Measurements from ENCODE around the gene HRH1. TPM values are rescaled to one million over a fixed set of nuclear protein-coding genes. Genes with fewer than 3 reads are reported as not detected.
A peak's percentile ranks its signal among the peaks of the same experiment; 100 is the strongest.

HRH1 gene
- total RNA-seq, 1 donor from 2014 or later: 6.2 TPM

DNA sequence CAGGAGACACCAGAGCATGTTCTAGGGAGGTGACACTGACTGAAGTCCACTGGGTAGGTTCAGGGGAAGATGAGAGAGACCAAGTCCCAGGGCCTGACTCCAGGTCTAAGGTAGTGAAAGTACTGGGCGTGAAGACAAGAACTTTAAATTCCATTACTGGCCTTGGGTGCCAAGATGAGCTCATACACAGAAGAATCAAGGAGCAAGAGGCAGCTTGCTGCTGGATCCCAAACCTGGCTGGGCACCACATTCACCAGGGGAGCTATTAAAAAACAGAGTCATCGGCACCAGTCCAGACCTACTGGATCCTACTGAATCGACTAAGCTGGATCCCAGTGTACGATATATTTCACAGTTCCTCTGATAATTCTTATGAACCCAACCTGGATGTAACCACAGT is 75.8 kb downstream of the HRH1 start:
- H3K27me3 ChIP-seq: no peaks in the 10 kb centered on the region
- H3K36me3 ChIP-seq: peaks cover 0 to 6% of the 10 kb centered on the region in 2 donors
- peaks cover 3 to 10% of the 10 kb centered on the region in 2 donors for H3K4me1 ChIP-seq
- intact Hi-C loops (cut with DNase I): loop anchor here (5.0 kb wide), 1 partner anchor 97 kb away; no protein-coding TSS in a partner anchor
- no peak for TF ChIP-seq CTCF (IDR thresholded peaks at IDR 0.05)
- no peak overlapping the region for H3K4me3 ChIP-seq
- no peak for DNase-seq (ENCODE audit: low spot score in 2 of 2)
- H3K9me3 ChIP-seq: no peaks in the 10 kb centered on the region
- peak overlapping the region; percentile 57 to 61 for H3K27ac ChIP-seq

DNA sequence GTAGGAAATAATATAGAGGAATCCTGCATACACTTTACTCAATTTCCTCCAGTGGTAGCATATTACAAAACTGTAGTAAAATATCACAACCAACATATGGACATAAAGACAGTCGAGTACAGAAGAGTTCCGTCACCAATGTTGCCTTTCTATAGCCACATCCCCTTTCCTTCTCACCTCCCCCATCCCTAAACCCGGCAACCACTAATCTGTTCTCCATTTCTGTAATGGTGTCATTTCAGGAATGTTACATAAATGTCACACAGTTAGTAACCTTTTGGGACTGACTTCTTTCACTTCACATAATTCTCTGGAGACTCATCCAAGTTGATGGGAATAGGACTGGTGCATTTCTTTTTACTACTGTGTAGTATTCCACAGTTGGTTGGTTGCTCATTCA is 76.5 kb downstream of the HRH1 start:
- TF ChIP-seq CTCF (IDR thresholded peaks at IDR 0.05): no peak
- H3K27me3 ChIP-seq: no peaks in the 10 kb centered on the region
- peaks cover 0 to 10% of the 10 kb centered on the region in 2 donors for H3K36me3 ChIP-seq
- intact Hi-C loops (cut with DNase I): loop anchor here (5.0 kb wide), 1 partner anchor 96 kb away; no protein-coding TSS in a partner anchor
- no peak overlapping the region for H3K27ac ChIP-seq
- no peak overlapping the region for H3K4me3 ChIP-seq
- no peak for DNase-seq (ENCODE audit: low spot score in 2 of 2)
- H3K4me1 ChIP-seq: peaks cover 0 to 8% of the 10 kb centered on the region in 2 donors
- no peaks in the 10 kb centered on the region for H3K9me3 ChIP-seq

GRCh38 chr3:11235385-11235784 is 81.1 kb downstream of the HRH1 start:
- no peaks in the 10 kb centered on the region for H3K9me3 ChIP-seq
- H3K36me3 ChIP-seq: peaks cover 0 to 4% of the 10 kb centered on the region in 2 donors
- no peak overlapping the region for H3K27ac ChIP-seq
- intact Hi-C loops (cut with DNase I): no loop called here
- DNase-seq (ENCODE audit: low spot score in 2 of 2): no peak
- no peaks in the 10 kb centered on the region for H3K27me3 ChIP-seq
- H3K4me1 ChIP-seq: peaks cover 0 to 1% of the 10 kb centered on the region in 2 donors
- H3K4me3 ChIP-seq: no peak overlapping the region
- no peak for TF ChIP-seq CTCF (IDR thresholded peaks at IDR 0.05)

DNA sequence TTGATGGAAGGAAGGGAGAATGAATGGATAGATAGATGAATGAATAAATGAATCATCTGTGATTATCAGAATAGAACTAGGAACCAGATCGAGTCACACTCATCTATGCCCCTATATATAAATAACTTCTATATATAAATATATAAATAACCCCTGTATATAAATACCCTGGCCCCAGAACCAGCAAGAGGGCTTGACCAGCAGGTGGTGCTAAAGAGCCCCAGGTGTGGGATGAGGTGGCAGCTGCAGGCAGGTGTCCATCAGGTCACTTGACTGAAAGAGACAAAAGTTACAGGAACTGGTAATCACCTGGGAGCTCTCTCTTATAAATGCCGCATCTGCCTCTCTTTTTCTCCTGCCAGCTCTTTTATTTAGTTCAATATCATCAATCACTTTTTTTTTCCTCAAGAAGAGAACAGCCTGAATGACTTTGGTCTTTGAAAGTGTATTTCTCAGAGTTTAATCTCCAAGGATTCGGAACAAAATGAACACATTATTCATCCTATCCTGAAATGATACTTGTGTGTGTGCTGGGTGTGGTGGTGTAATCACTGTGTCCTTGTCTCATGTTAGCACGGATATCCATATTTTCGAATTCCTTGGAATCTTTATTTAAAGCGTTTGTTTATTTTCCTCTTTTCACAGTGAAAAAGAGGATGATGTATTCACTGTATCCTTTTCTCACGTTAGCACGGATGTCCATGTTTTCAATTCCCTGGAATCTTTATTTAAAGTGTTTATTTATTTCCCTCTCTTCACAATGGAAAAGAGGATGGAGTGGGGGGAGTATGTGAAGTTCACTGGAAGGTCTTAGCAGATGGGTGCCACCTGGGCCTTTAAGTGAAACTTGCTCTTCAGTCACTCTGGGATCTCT is 82.5 kb downstream of the HRH1 start:
- intact Hi-C loops (cut with DNase I): no loop called here
- Histone ChIP-seq H3K27me3 (no peaks in the 10 kb centered on the region), H3K36me3 (peaks cover 0 to 4% of the 10 kb centered on the region in 2 donors), H3K27ac (no peak overlapping the region), H3K4me1 (no peaks in the 10 kb centered on the region), H3K9me3 (no peaks in the 10 kb centered on the region), H3K4me3 (no peak overlapping the region)
- TF ChIP-seq CTCF (IDR thresholded peaks at IDR 0.05): peak in 2 of 3 experiments; percentile 36 to 67
- no peak for DNase-seq (ENCODE audit: low spot score in 2 of 2)

DNA sequence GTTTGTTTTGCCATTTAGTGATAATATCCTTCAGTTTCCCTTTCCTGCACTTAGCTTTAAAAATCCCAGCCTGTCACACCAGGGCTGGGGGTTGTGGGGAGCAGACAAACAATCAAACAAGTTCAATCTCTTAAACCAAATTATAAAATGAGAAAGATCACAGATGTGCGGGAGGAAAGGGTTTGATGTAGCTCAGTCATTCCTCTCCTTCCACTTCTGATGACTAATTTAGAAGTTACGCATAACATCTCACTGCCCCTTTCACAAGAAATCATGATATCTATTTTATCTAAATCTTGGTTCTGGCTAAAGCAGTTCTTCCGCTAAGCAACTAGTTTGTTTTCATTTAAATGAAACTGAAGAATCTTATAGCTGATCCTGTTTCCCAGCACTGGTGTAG is 83.8 kb downstream of the HRH1 start:
- Histone ChIP-seq H3K9me3 (no peaks in the 10 kb centered on the region), H3K27me3 (no peaks in the 10 kb centered on the region), H3K4me3 (no peak overlapping the region), H3K36me3 (peaks cover 0 to 4% of the 10 kb centered on the region in 2 donors), H3K4me1 (no peaks in the 10 kb centered on the region), H3K27ac (no peak overlapping the region)
- intact Hi-C loops (cut with DNase I): no loop called here
- DNase-seq (ENCODE audit: low spot score in 2 of 2): no peak
- TF ChIP-seq CTCF (IDR thresholded peaks at IDR 0.05): no peak
